ENCODE measurements around the gene DGCR6L.
"Not testable (repeated sequence)": the region's sequence is repeated elsewhere in the genome, so short reads cannot be mapped to it uniquely, and the experiment has no call there.

The DGCR6L gene

DNA sequence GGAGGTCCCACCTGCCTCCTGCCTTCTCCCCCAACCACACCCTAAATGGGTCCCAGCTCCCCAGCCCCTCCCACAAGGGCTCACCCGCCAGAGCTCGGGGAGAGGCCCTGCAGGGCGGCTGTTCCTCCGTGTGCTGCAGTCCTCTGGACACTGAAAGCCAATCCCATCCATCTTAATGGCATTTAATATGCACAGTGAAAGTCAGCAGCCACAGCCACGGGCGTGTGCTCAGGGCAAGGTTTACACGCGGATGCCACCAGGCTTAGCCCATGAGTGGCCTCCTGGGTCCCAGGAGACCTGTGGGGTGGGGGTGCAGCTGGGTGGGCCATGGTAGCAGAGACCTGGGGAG lies 33.6 kb downstream of the DGCR6L start:
- not testable (repeated sequence) for H3K27ac ChIP-seq (ENCODE audit: low read length); H3K9me3 ChIP-seq (ENCODE audit: control insufficient read depth in 2 of 2, low read length in 2 of 2); H3K36me3 ChIP-seq (ENCODE audit: control insufficient read depth in 2 of 2, insufficient read depth in 2 of 2, low read length in 2 of 2); H3K9ac ChIP-seq (ENCODE audit: low read length in 2 of 2); H3K4me1 ChIP-seq (ENCODE audit: control insufficient read depth, insufficient read depth, low read length); H3K27me3 ChIP-seq (ENCODE audit: control insufficient read depth in 1 of 2, insufficient read depth in 2 of 2, low read length in 2 of 2); H3K4me3 ChIP-seq (ENCODE audit: low read length in 2 of 2)

DNA sequence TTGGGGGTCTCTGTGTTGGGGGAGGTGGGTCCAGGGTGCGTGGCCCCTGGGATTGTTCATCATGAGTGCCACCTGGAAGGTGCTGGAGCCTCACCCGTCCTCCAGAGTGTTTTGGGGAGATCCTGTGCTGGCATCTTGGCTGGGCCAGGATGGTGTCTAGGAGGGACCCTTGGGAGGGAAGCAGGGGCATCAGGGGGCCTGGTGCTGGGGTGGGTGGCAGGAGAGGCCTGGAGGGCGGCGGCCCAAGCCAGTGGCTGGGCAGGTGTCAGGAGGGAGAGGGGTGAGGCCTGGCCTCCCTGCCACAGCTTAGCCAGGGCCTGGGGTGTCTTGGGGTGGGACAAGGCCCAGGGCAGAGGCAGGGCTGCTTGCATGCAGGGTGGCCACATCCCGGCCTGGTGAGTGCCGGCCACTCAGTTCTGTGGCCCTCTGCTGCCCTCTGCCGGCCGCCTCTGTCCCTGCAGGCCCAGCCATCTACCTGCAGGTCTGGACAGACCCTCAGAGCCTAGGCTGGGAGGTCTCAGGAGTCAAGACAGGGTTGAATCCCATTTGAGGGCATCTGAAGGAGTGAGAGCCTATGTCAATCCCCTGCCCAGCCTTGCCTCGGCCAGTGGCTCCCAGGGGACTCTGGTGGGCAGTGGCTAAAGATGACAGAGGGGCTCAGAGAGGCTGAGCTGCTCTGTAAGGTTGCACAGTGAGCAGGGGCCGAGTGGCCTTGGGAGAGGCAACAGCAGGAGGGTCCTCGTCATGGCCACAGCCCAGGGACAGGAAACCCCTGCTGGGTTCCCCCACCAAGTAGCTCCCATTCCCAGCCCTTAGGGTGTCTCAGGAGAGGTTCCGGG lies 34.2 kb downstream of the DGCR6L start:
- H3K9ac ChIP-seq (ENCODE audit: low read length in 2 of 2); H3K4me1 ChIP-seq (ENCODE audit: control insufficient read depth, insufficient read depth, low read length); H3K27me3 ChIP-seq (ENCODE audit: control insufficient read depth in 1 of 2, insufficient read depth in 2 of 2, low read length in 2 of 2); H3K27ac ChIP-seq (ENCODE audit: low read length); H3K36me3 ChIP-seq (ENCODE audit: control insufficient read depth in 2 of 2, insufficient read depth in 2 of 2, low read length in 2 of 2); H3K9me3 ChIP-seq (ENCODE audit: control insufficient read depth in 2 of 2, low read length in 2 of 2); H3K4me3 ChIP-seq (ENCODE audit: low read length in 2 of 2): not testable (repeated sequence)

DNA sequence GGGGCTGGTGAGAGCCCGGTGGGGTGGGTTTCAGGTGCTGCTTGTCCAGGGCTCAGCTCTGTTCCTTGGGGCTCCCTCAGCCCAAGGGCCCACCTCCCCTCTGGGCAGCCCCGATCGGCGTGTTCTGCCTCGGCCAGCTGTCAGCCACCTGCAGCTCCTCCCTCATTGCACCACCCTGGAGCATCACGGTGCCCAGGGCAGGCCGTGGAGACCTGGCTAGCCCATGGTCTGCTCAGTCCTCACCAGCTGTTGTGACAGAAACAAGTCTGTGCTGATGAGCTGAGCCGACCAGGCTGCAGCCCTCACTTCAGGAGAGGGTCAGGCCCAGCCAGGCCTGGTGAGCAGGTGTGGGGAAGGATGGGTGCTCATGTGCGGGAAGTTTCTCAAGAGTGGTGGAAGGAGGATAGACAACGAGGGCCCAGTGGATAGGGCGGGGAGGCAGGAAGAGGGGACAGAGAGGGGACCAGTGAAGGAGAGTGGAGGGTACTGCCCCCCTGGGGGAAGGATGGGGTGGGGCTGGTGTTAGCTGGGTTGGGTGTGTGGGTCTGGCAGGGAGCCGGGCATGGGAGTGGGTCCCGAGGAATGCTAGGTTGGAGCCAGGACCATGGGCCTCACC lies 35.3 kb downstream of the DGCR6L start:
- no peaks in the 10 kb centered on the region for H3K9me3 ChIP-seq (ENCODE audit: control insufficient read depth in 2 of 2, low read length in 2 of 2)
- H3K27ac ChIP-seq (ENCODE audit: low read length) = no peak overlapping the region
- H3K4me3 ChIP-seq (ENCODE audit: low read length in 2 of 2) = no peak overlapping the region
- H3K4me1 ChIP-seq (ENCODE audit: control insufficient read depth, insufficient read depth, low read length) = no peaks in the 10 kb centered on the region
- H3K9ac ChIP-seq (ENCODE audit: low read length in 2 of 2) = no peak overlapping the region
- H3K36me3 ChIP-seq (ENCODE audit: control insufficient read depth in 2 of 2, insufficient read depth in 2 of 2, low read length in 2 of 2) = no peaks in the 10 kb centered on the region
- H3K27me3 ChIP-seq (ENCODE audit: control insufficient read depth in 1 of 2, insufficient read depth in 2 of 2, low read length in 2 of 2) = peaks cover 0 to 2% of the 10 kb centered on the region in 2 donors

DNA sequence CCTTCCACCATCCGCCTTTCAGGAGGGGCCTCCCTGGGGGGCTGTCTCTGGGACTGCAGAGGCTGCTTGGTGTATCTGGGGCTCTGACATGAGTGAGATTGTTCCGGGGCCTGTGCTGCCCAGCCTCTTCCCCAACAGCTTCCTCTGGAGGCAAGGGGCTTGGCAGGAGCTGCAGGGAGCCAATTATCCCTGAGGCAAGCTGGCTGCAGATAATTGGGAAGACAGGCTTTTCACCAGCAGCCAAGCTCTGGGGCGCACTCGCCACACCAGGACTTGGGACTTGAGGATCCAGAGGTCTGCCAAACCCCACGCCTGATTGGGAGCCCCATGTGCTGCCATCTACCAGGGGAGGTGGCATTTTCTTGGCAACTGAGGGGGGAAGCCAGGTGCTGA lies 36.2 kb downstream of the DGCR6L start:
- Histone ChIP-seq H3K9ac (ENCODE audit: low read length in 2 of 2) (no peak overlapping the region), H3K9me3 (ENCODE audit: control insufficient read depth in 2 of 2, low read length in 2 of 2) (no peaks in the 10 kb centered on the region), H3K36me3 (ENCODE audit: control insufficient read depth in 2 of 2, insufficient read depth in 2 of 2, low read length in 2 of 2) (no peaks in the 10 kb centered on the region), H3K4me1 (ENCODE audit: control insufficient read depth, insufficient read depth, low read length) (no peaks in the 10 kb centered on the region), H3K27ac (ENCODE audit: low read length) (no peak overlapping the region), H3K27me3 (ENCODE audit: control insufficient read depth in 1 of 2, insufficient read depth in 2 of 2, low read length in 2 of 2) (no peaks in the 10 kb centered on the region), H3K4me3 (ENCODE audit: low read length in 2 of 2) (no peak overlapping the region)

DNA sequence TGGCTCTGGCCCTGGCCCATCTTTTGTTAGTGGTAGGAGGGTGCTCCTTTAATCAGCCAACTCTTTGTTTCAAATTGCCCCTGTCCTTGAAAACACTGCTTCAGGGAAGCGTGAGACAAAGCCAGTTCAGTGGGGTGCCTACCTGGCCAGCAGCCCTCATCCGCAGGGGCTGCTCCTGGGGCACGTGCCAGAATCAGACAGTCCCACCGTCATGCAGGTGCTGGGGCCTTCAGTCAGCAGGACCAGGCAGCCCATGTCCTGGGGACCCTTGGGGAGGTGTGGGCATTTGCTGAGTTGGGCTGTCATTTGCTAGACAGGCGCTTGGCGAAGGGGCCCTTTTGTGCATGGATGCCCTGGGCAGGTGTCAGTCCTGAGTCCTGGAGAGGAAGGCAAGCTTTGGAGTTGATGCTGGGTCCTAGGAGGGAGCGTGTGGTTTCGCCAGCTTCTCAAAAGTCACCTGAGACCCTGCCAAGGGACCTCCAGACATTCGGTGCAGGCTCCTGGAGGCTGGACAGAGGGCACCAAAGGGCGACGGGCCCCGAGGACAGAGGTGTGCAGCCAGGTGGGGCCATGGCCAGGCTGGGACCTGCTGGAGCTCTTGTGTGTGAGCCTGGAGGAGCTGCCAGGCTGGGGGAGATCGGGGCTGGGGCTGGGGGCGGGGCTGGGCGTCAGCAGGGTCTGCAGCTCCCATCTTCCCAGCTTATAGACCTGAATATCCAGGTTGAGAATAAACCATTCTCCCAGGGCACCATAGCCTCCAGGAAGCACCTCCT lies 36.8 kb downstream of the DGCR6L start:
- Histone ChIP-seq H3K4me1 (ENCODE audit: control insufficient read depth, insufficient read depth, low read length) (no peaks in the 10 kb centered on the region), H3K9me3 (ENCODE audit: control insufficient read depth in 2 of 2, low read length in 2 of 2) (no peaks in the 10 kb centered on the region), H3K36me3 (ENCODE audit: control insufficient read depth in 2 of 2, insufficient read depth in 2 of 2, low read length in 2 of 2) (no peaks in the 10 kb centered on the region), H3K27ac (ENCODE audit: low read length) (no peak overlapping the region), H3K9ac (ENCODE audit: low read length in 2 of 2) (no peak overlapping the region), H3K27me3 (ENCODE audit: control insufficient read depth in 1 of 2, insufficient read depth in 2 of 2, low read length in 2 of 2) (no peaks in the 10 kb centered on the region), H3K4me3 (ENCODE audit: low read length in 2 of 2) (no peak overlapping the region)

DNA sequence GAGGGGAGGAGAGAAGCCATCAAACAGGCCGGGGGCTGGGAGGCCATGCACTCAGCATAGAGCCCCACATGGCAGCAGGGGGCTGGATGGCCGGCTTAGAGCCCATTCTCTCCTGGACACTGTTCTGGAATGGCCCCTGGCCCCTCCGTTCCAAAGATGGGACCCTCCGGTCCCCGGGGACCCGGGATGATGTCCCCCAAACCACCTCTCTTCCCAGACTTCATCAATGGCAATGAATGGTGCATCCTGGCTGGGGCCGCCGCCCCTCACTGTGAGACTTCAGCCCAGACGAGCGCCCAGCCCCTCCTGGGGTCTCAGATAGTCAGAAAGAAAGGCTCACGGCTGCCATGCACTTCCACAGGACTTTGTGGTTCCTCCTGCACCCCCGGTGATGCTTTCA lies 38.0 kb downstream of the DGCR6L start:
- Histone ChIP-seq H3K36me3 (ENCODE audit: control insufficient read depth in 2 of 2, insufficient read depth in 2 of 2, low read length in 2 of 2) (no peaks in the 10 kb centered on the region), H3K27ac (ENCODE audit: low read length) (no peak overlapping the region)

DNA sequence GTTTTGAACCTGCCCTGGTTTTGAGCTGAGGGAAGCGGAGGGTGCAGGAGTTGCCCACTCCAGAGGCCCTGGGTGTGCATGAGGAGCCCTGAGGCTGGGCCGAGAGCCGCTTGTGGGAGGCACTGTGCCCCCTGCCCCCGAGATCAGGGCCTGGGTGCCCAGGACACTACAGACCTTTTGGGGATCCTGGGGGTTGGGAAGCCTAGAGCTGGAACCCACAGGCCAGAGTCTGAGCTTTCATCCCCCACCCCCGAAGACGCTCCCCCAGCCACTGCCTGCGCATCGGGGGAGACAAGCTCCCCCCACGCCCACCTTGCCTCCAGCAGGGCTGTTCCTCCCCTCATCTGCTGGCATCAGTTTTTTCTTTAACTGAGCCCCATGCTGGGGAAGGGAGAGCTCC lies 38.4 kb downstream of the DGCR6L start:
- H3K9me3 ChIP-seq (ENCODE audit: control insufficient read depth in 2 of 2, low read length in 2 of 2); H3K27ac ChIP-seq (ENCODE audit: low read length); H3K36me3 ChIP-seq (ENCODE audit: control insufficient read depth in 2 of 2, insufficient read depth in 2 of 2, low read length in 2 of 2); H3K27me3 ChIP-seq (ENCODE audit: control insufficient read depth in 1 of 2, insufficient read depth in 2 of 2, low read length in 2 of 2); H3K9ac ChIP-seq (ENCODE audit: low read length in 2 of 2); H3K4me1 ChIP-seq (ENCODE audit: control insufficient read depth, insufficient read depth, low read length); H3K4me3 ChIP-seq (ENCODE audit: low read length in 2 of 2): not testable (repeated sequence)

More for the DNA sequence above, 38.0 kb downstream of the DGCR6L start:
- no peaks in the 10 kb centered on the region for H3K4me1 ChIP-seq (ENCODE audit: control insufficient read depth, insufficient read depth, low read length)
- no peaks in the 10 kb centered on the region for H3K9me3 ChIP-seq (ENCODE audit: control insufficient read depth in 2 of 2, low read length in 2 of 2)
- no peaks in the 10 kb centered on the region for H3K27me3 ChIP-seq (ENCODE audit: control insufficient read depth in 1 of 2, insufficient read depth in 2 of 2, low read length in 2 of 2)
- H3K4me3 ChIP-seq (ENCODE audit: low read length in 2 of 2) = no peak overlapping the region
- no peak overlapping the region for H3K9ac ChIP-seq (ENCODE audit: low read length in 2 of 2)

DNA sequence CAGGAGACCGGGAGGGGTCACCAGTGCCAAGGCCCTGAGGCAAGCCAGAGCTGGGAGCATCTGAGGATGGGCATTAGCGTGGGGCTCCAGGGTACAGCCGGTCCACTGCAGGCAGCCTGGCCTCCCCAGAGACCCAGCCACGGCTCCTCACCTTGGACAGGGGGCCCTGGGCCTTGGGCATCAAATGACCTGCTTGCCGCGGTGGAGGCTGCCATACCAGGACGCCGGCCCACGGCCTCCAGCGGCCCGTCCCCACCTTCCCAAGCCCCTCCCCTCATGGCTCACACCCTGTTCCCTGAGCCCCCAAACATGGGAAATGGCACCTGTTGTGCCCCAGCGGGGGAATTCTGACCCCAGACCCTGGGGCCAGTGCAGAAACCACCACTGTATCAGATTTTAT lies 39.0 kb downstream of the DGCR6L start:
- Histone ChIP-seq H3K9ac (ENCODE audit: low read length in 2 of 2) (no peak overlapping the region), H3K4me3 (ENCODE audit: low read length in 2 of 2) (no peak overlapping the region), H3K4me1 (ENCODE audit: control insufficient read depth, insufficient read depth, low read length) (no peaks in the 10 kb centered on the region), H3K36me3 (ENCODE audit: control insufficient read depth in 2 of 2, insufficient read depth in 2 of 2, low read length in 2 of 2) (no peaks in the 10 kb centered on the region), H3K27me3 (ENCODE audit: control insufficient read depth in 1 of 2, insufficient read depth in 2 of 2, low read length in 2 of 2) (no peaks in the 10 kb centered on the region), H3K9me3 (ENCODE audit: control insufficient read depth in 2 of 2, low read length in 2 of 2) (no peaks in the 10 kb centered on the region), H3K27ac (ENCODE audit: low read length) (no peak overlapping the region)

DNA sequence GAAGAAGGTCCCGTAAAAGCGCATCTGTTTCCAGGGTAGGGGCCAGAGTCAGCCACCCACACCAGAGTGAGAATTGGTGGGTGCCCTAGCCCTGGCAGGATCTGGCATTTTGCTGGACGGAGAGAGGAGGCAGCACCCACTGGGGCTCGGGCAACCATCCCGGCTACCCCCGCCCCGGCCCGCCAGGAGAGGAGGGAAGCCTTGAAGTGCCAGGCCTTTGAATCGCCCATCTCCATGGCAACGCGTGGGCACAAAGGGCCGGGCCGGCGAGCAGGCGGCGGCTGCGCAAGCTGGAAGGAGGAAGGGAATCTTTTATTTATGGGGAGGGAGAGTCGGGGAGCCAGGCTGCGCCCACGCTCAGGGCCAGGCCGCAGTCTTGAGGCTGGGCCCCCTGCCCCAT lies 39.7 kb downstream of the DGCR6L start:
- H3K9ac ChIP-seq (ENCODE audit: low read length in 2 of 2); H3K27me3 ChIP-seq (ENCODE audit: control insufficient read depth in 1 of 2, insufficient read depth in 2 of 2, low read length in 2 of 2); H3K36me3 ChIP-seq (ENCODE audit: control insufficient read depth in 2 of 2, insufficient read depth in 2 of 2, low read length in 2 of 2); H3K9me3 ChIP-seq (ENCODE audit: control insufficient read depth in 2 of 2, low read length in 2 of 2); H3K27ac ChIP-seq (ENCODE audit: low read length); H3K4me3 ChIP-seq (ENCODE audit: low read length in 2 of 2); H3K4me1 ChIP-seq (ENCODE audit: control insufficient read depth, insufficient read depth, low read length): not testable (repeated sequence)

DNA sequence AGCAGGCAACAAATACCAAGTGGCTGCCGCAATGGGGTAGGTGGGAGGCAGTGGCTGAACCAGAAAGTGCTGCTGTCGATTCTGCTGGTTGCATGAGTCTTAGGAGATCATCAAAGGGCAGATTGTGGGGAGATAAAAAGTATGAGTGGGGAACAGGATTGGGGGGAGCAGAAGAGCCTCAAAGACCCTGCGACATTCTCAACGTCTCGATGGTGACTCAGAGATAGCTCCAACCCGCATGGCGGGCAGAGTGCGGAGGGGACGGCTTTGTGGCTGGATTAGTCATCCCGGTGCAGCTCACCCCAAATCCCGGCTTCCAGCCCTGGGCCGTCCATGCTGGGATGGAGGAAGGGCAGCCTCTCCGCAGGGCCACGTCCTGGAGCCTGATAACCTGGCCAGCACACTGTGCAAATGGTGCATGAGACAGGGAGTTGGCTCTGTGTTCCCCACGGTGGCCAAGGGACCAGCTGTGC lies 40.2 kb downstream of the DGCR6L start:
- no peaks in the 10 kb centered on the region for H3K36me3 ChIP-seq (ENCODE audit: control insufficient read depth in 2 of 2, insufficient read depth in 2 of 2, low read length in 2 of 2)
- H3K27ac ChIP-seq (ENCODE audit: low read length) = no peak overlapping the region
- H3K4me1 ChIP-seq (ENCODE audit: control insufficient read depth, insufficient read depth, low read length) = no peaks in the 10 kb centered on the region
- H3K4me3 ChIP-seq (ENCODE audit: low read length in 2 of 2) = no peak overlapping the region
- no peak overlapping the region for H3K9ac ChIP-seq (ENCODE audit: low read length in 2 of 2)
- H3K27me3 ChIP-seq (ENCODE audit: control insufficient read depth in 1 of 2, insufficient read depth in 2 of 2, low read length in 2 of 2) = no peaks in the 10 kb centered on the region
- H3K9me3 ChIP-seq (ENCODE audit: control insufficient read depth in 2 of 2, low read length in 2 of 2) = no peaks in the 10 kb centered on the region
